GM21717 (cell line): ENCODE results near the gene CAMK2D.
A peak's percentile ranks its signal among the peaks of the same experiment; 100 is the strongest.
"Not testable (repeated sequence)": the region's sequence is repeated elsewhere in the genome, so short reads cannot be mapped to it uniquely, and the experiment has no call there.

Experiments used
- ATAC-seq: cut with Tn5 transposase; IDR thresholded peaks from one replicate; pipeline ENCODE4 v1.9.1; 2021; ENCODE audit warnings: mild to moderate bottlenecking, moderate library complexity; ENCODE audit not compliant: unreplicated experiment

The CAMK2D gene

DNA sequence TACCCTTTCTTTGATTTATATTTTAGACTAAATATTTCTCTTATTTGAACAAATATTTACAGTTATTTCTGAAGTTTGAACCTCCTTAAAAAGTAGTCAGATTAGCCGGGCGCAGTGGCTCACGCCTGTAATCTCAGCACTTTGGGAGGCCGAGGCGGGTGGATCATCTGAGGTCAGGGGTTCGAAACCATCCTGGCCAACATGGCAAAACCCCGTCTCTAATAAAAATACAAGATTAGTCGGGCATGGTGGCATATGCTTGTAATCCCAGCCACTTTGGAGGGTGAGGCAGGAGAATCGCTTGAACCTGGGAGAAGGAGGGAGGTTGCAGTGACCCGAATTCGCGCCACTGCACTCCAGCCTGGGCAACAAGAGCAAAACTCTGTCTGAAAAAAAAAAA is 2.4 kb upstream of the CAMK2D start:
- not testable (repeated sequence) for ATAC-seq

DNA sequence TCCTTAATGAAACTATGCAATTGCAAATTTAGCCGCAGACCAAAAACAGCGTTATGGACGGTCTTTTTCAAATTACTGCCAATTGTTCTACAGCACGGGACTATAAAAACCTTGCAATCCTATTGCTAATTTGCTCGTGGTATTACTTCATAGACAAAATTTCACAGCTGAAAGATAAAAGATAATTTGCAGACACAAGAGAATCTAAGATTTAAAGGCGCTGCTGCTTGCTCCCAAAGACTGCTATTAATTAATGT is 1.4 kb upstream of the CAMK2D start:
- no peak for ATAC-seq

DNA sequence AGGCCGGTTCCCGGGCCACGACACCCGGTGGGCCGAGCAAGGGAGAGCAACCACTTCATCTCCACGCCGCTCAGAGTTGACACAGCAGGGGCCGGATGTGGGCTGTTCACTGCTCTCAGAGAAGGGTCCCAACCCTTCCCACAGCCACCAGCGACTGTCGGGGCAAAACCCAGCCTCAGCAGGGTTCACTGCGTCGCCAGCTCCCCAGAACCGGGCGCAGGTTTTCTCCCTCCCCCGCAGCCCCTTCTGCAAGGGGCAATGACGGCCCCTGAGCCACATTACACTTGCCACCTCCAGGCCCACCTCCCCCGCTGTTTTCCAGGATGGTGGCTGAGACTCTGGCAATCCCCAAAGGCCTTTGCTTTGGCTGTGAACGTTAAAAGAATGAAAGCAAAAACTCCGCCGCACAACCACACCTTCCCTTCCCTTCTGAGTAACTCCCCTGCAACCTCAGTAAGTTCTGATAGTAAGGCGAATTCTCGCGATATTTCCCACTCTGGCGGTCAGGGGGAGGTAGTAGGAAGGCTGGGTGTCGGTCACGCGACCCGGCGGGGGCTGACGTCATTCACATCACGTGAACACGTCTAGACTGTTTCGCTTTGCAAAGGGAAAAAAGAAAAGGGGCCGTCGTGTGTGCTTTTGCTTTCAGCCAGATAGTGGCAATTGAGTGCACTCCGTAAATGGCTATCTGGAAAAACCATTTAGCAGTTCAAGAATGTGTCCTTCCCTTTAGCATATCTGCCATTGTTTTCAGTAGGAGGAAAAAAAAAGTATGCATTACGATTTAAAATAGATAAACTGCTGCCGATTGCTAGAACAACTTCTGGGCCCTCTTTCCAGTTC is 869 bp upstream of the CAMK2D start:
- ATAC-seq = peak; percentile 60

DNA sequence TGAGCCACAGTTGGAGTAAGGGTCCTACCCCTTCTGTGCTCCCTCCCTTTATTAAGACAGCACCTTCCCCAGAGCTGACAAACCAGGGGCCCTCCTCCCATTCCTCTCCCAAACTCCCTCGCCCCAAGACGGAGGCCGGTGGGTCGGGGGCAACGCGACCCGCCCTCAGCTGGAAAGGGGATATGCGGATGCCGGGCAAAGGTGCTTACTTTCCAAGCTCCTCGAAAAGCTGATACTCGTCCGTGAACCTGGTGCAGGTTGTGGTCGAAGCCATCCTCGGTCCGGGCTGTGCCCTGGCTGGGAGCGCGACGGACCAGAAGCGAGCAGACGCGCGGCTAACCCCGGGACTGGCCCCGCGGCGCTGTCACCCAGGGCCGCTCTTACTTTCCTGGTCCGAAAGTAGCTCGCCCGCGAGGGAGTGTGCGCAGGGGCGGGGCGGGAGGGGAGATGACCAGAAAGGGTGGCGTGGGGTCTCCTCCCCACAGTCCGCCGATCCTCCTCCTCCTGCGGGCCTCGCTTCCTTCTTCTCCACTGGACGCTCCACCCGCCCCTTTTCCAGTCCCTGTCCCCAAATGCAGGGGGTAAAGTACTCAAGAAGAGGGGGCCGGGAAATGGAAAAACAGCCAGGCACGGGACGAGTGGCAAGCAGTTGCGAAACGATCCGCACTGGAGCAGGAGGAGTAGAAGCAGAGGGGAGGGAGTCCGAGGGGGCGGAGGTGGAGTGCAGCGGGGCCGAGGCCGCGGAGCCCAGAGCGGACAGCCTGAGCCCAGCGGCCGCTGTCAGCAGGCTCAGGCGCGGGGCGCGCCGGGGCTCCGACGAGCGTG is 531 bp downstream of the CAMK2D start:
- ATAC-seq = peak; percentile 20

DNA sequence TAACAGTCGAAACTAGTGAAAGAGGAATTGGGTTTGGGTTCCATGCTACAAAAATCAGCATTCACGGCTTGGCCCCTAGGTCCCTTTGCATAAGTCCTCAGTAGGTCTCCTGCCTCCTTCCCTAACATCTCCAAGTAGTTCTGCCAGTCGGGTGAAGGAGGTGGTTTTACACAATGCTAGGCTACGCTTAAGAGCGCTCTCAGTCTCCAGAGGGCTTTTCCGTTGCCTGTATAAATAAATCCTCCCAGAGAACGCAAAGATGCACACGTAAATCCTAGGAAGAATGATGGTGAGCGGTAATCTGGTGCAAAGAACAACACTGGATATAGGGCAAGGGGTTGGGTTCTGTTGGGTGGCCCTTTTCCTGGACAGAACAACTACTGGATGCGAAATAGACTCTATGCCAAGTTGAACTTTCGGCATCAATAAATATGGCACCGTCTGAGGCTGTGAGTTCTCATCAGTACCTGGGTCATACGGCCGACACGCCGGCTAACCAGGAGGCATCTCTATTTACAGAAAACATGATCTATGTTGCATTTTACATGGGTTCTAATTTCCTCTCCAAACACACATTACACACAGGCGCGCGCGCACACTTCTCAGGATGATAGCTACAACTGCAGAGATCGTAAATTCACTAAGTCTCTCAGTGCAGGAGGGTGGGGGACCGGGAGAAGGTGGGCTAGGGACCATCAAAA is 1.3 kb downstream of the CAMK2D start:
- ATAC-seq = no peak

DNA sequence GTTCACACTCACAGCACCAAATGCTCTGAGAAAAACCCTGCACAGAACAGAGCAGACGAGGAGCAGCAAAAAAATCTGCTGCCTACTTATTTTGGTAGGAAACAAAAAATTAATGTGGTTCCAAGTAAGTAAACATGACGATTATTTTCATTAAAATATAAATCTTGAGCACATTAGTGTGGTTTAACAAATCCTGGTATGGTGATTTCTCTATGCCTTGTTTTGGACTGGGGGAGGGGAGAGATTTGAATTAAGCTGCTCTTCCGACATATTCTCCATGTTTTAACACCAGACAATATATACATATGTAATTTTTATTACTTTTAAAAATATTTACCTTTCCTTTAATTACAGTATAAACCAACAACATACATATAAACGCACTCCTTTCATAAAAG is 1.8 kb downstream of the CAMK2D start:
- ATAC-seq = no peak

DNA sequence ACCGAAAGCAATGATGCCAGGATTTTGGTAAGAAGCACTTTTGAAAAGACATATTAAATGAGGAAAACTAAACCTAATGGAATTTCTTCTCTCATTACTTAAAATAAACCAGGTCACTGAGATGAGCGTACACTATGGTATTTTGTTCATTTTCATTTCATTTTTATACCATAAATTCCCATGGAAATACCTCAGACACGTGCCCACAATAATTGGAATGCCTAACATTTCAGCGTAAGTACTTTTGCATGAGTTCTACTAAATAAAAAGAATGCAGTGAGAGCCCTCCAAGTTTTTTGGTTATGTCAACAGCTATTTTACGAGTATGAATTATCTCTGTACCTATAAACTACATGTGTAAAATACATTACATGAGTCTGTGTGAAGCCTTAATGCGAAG is 3.2 kb downstream of the CAMK2D start:
- no peak for ATAC-seq

DNA sequence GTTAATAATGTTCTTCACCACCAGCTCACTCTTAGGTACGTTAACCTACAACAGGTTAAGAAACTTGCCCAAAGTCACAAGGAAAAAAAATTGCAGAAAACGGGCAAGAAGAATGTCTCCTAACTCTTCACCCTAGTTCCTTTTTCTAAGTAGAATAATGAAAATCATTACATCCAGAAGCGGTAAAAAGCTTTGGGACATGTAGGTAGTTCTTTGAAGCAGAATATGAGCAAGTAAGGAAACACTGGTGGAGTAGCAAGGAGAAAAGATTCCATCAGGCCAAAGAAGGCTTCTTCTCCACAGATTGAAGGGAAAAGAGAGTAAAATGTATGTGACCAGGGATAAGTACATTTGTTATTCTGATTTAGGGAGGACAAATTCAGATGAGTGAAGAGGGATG is 4.1 kb downstream of the CAMK2D start:
- ATAC-seq = no peak

DNA sequence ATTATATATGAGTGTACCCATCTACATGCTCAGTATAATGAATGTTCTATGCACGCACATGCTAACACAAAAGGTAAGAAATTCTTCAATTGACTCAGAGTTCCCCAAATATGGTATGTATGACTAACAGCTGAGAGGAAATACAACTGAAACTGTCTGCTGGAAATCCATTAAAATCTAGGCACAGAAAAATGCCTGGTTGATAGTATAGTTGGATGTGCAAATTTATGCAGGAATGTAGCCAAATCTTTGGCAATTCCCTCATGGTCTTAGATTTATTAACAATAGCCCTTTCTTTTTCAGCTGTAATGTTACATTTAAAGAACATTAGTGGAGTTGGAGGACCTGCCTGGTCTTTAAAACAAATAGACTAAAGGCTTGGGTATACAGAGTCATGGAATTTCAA is 5.5 kb downstream of the CAMK2D start:
- peak; percentile 86 for ATAC-seq

DNA sequence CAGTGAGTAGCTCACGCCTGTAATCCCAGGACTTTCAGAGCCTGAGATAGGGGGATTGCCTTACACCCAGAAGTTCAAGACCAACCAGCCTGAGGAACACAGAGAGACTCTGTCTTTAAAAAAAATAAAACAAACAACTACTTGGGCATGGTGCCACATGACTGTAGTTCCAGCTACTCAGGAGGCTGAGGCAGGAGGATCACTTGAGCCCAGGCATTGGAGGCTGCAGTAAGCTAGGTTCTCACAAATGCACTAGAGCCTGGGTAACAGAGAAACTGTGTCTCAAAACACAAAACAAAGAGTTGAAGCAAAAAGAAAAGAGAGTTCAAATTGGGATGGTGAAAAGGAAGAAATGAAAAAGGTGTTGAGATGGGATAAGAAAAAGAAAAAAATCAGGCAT is 10.8 kb downstream of the CAMK2D start:
- ATAC-seq = no peak

DNA sequence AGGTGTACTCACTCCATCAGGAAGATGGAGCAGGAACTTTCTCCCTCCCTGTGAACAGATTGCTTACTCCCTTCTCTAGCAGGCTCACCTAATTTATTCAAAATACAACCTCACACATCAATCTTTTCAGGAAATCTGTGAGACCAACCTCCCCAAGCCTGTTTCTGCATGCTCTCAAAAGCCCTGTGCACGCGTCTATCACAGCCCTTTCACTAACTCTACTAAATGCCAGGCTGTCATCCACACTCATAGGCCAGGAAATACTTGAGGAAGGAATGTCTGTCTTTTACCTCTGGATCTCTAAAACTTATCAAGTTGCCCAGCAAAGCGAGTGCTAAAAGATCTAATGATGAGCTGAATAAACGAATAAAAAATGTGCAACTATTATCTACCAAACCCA is 11.2 kb downstream of the CAMK2D start:
- ATAC-seq = no peak

DNA sequence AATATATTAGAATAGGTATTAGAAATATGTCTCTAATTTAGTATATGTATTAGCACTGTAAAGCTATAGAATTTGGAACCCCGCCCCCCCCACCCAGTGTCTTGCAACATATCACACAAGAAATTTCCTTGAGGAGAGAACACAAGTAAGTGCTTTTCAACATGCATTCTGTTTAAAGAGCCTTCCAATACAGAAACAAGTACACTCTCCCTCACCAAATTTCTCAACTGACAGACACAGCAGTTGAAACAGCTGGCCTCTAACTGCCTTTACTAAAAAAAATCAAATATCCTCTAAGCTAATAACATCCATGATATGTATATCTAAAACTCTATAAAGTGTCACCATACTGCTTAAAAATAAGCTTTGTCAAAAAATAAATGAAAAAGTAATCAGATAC is 12.4 kb downstream of the CAMK2D start:
- no peak for ATAC-seq

DNA sequence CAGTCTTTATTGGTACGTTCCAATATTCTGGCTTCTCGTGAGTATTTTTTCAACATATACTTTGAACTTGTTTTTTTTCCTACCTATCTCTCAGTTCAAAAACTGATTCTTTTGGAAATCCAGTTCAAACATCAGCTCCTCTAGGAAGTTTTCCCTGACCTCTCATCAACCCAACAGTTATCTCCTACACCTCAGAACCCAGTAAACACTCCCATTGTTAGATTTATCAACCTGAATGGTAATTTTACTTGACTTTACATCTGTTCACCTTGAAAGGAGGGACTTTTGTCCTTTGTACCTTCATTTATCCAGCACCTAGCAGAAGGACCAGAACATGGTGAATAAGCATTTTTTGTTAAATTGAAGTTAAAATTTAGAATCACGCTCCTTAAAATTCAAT is 13.6 kb downstream of the CAMK2D start:
- no peak for ATAC-seq

DNA sequence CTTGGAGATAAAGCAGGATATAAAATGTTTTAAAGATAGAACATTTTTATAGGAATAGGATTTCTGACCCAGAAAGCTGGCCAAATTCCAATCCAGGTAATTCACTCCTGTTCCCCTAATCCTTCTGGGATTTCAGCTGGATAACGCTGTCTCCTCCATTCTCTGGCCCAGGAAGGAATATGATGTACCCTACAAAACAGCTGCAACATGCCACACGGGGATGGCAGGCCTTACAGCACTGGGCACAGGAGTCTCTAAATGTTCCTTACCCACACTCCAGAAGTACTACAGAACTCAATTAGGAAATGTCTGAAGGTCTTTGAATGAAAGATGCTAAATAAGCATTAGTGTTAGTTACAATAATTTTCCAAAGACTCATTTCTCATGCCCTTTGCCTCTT is 15.8 kb downstream of the CAMK2D start:
- no peak for ATAC-seq

DNA sequence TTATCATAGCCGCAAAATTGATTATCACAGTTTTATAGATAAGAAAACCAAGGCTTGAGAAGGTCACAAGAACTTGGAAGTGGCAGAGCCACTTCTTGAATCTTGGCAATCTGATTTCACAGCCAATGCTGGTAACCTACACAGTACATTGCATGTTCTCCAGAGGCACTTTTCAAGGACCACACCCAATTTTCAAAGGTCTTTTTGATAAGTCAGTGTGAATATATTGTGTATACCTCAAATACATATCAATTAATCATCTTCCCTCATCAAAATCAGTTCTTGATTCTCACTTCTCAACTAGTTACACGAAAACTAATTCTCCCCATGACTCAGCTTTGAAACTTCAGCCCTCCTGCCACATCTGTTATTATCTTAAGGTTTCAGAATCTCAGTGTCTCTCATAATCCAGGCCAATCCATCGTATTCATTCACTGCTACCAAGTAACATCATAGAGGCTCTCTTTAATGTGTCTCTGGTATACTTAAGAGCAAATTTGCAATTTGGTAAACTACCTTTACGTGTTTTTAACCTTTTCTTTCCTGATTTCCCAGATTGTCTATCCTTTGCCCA is 16.8 kb downstream of the CAMK2D start:
- ATAC-seq = no peak

DNA sequence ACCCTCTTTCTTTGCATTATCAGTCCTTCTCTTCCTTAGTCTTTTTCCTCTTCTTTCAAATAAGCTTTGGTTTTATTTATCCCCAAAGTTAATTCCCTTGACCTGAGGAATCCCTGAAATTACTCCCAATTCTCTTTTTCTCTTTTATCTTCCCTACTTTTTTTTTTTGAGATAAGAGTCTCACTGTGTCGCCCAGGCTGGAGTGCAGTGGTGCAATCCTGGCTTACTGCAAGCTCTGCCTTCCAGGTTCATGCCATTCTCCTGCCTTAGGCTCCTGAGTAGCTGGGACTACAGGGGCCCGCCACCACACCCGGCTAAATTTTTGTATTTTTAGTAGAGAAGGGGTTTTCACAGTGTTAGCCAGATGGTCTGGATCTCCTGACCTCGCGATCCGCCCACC is 17.8 kb downstream of the CAMK2D start:
- no peak for ATAC-seq

DNA sequence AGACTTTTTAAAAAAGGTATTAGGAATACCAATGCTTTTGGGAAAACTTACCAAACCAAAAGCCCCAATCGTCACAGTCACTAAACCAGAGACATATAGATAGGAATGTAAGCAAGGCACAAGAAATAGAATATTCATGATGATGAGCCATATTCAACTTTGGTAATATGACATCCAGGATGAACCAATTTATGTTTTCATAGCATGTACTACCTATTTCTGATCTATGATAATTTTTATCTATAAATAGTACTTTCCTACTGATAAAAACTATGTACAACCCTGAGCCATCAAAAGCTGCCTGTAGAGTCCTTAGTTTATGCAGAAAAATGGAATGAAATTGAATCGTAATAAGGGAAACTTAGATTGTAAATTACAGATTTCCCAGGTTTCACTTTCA is 18.9 kb downstream of the CAMK2D start:
- ATAC-seq = no peak

DNA sequence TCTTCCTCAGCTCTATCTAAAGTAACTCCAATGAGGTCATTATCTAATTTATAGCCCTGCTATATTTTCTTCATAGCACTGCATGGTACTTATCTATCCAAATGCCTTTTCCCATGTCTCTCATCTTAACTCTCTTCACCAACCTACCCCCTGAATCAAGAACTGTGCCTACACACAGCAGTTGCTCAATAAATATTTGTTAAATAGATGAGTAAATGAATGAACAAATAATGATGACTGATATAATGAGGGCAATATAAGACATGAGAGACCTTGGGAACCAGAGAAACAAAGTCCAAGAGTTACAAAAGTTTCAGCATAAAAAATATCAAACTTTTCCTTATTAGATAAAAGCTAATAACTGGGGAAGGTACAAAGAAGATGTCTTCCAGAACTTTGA is 19.6 kb downstream of the CAMK2D start:
- no peak for ATAC-seq

DNA sequence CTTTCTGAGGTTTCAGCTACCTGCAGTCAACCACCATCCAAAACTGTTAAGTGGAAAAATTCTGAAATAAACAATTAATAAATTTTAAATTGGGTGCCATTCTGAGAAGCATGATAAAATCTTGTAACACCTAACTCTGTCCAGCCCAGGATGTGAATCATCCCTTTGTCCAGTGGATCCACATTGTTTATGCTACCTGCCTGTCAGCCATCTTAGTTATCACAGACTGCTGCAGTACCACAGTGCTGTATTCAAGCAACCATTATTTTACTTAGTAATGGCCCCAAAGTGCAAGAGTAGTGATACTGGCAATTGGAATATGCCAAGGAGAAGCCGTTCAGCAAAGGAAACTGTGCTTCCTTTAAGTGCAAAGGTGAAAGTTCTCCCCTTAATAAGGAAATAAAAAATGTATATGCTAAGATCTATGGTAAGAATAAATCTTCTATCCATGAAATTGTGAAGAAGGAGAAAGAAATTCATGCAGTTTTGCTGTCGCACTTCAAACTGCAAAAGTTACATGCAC is 20.6 kb downstream of the CAMK2D start:
- ATAC-seq = no peak

DNA sequence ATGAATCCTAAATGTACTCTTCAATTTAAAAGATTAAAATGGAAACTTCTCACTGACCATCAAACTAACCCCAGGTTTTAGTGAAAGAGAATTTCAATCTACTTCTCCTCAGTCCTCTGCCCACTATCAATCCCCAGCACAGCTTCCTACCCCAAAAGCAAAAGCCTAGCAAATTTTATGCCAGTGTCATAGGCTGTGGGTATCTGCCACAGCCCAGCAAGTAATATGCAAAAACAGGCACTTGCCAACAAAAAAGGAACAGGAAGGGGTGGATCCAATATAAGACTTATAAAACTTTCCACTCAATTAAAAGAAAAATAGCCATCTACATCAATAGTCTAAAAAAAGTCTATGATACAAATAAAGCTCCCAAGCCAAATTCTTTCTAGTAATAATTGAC is 22.3 kb downstream of the CAMK2D start:
- no peak for ATAC-seq

DNA sequence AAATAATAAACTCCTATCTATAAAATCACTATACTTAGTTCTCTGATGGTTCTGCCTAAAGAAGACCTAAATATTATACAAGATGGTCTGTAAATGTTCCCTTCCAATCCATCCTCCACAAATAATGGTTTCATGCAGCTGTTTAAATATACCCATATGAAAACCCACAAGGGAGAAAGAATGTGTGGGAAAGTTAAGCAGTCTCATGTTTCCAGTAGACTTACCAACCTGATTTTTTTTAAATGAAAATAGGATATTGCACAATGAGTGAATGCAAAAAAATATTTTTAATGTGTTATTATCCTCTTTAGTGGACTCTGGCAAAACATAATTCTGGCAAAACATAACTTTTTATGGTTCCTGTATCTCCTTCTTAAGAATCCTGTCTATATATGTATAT is 23.3 kb downstream of the CAMK2D start:
- no peak for ATAC-seq
